Endothelial cell of umbilical vein (primary cell): ENCODE results near the gene CCDC117. TPM values are rescaled to one million over a fixed set of nuclear protein-coding genes. Genes with fewer than 3 reads are reported as not detected.
A peak's percentile ranks its signal among the peaks of the same experiment; 100 is the strongest.

Source experiments
- BruUV-seq: library from RNA; stranded (reverse); fragments of 400-500 nt; replicated peaks from 2 replicates; lab custom pipeline; 2021; lab: Mats Ljungman, UMichigan
- CTCF ChIA-PET: fragments of 300-600, 350-600 bp; sonication (Branson Sonifier 250); formaldehyde crosslinking; loops from one replicate; lab custom pipeline; 2021; ENCODE audit warnings: antibody characterized with exemption, inconsistent platforms; lab: Charles Lee
- POLR2A ChIA-PET: fragments of 300-600, 350-600 bp; sonication (Branson Sonifier 250); formaldehyde crosslinking; loops from one replicate; lab custom pipeline; 2021; ENCODE audit warnings: antibody characterized with exemption, inconsistent platforms; lab: Charles Lee
- DNase-seq: peaks from one replicate; pipeline ENCODE4 v3.0.0-alpha.2; 2011; ENCODE audit warnings: low read depth, low spot score
- FAIRE-seq: peaks from 2 replicates; lab custom pipeline; 2011; peaks lifted over from hg19 to GRCh38; lab: Jason Lieb, UNC
- H2AFZ ChIP-seq: 2 replicates; pipeline ENCODE4 v1.6.0; 2012; ENCODE audit warnings: low read depth, low read length, control low read depth, inconsistent platforms
- H3K27ac ChIP-seq: 2 replicates; pipeline ENCODE4 v1.5.1; 2011; ENCODE audit warnings: low read depth, mild to moderate bottlenecking, control low read depth, low read length, moderate library complexity; ENCODE audit not compliant: insufficient read depth
- H3K27me3 ChIP-seq, 2 experiments: 2 replicates each; pipeline versions ENCODE4 v1.6.0 to v1.6.1; 2011; ENCODE audit warnings: low read length in 2 of 2, mixed read lengths in 1 of 2; ENCODE audit not compliant: control insufficient read depth in 2 of 2, insufficient read depth in 2 of 2
- H3K36me3 ChIP-seq, 2 experiments: 2 replicates in 1 of 2; 3 replicates in 1 of 2; pipeline ENCODE4 v1.5.1; 2011; ENCODE audit warnings: low read length in 2 of 2, mild to moderate bottlenecking in 1 of 2, moderate library complexity in 1 of 2; ENCODE audit not compliant: control insufficient read depth in 2 of 2, insufficient read depth in 2 of 2; ENCODE audit errors: extremely low read depth in 1 of 2
- H3K4me1 ChIP-seq: 3 replicates; pipeline ENCODE4 v1.5.1; 2011; ENCODE audit warnings: mild to moderate bottlenecking, low read length; ENCODE audit not compliant: control insufficient read depth, insufficient read depth; ENCODE audit errors: extremely low read depth
- H3K4me2 ChIP-seq: 2 replicates; pipeline ENCODE4 v1.6.1; 2011; ENCODE audit warnings: low read length, control low read depth, mixed read lengths; ENCODE audit not compliant: insufficient read depth
- H3K4me3 ChIP-seq, 3 experiments: fragments of 200-600 bp in 1 of 3; sonication (generic), shearing (Covaris generic) in 1 of 3; replicated peaks in 1 of 3; 2 replicates each; pipeline ENCODE4 v1.5.1; 2011 to 2016; ENCODE audit warnings: control low read depth in 3 of 3, low read length in 3 of 3, mild to moderate bottlenecking in 2 of 3, inconsistent platforms in 1 of 3, low read depth in 1 of 3, moderate library complexity in 1 of 3; ENCODE audit not compliant: insufficient read depth in 1 of 3
- H3K79me2 ChIP-seq: 2 replicates; pipeline ENCODE4 v1.6.0; 2012; ENCODE audit warnings: low read length, inconsistent platforms; ENCODE audit not compliant: control insufficient read depth, insufficient read depth
- H3K9ac ChIP-seq: replicated peaks from 2 replicates; pipeline ENCODE3; 2011; ENCODE audit warnings: low read length, control low read depth; ENCODE audit not compliant: insufficient read depth; ENCODE audit errors: extremely low read depth
- H3K9me1 ChIP-seq: replicated peaks from 3 replicates; pipeline ENCODE4 v1.6.0; 2011; ENCODE audit warnings: mild to moderate bottlenecking, low read length; ENCODE audit not compliant: control insufficient read depth, insufficient read depth; ENCODE audit errors: extremely low read depth
- H3K9me3 ChIP-seq: replicated peaks from 2 replicates; pipeline ENCODE4 v1.5.1; 2012; ENCODE audit warnings: low read length, inconsistent platforms; ENCODE audit not compliant: control insufficient read depth, insufficient read depth
- H4K20me1 ChIP-seq: replicated peaks from 2 replicates; pipeline ENCODE3; 2011; ENCODE audit warnings: mild to moderate bottlenecking, low read length; ENCODE audit not compliant: control insufficient read depth, insufficient read depth; ENCODE audit errors: extremely low read depth
- EZH2 ChIP-seq: IDR thresholded peaks from 2 replicates; pipeline ENCODE4 v1.6.1; 2012; ENCODE audit warnings: borderline replicate concordance, low read depth, mild to moderate bottlenecking, moderate library complexity, low read length, inconsistent platforms; ENCODE audit not compliant: severe bottlenecking
- FOS ChIP-seq: IDR thresholded peaks from 2 replicates; pipeline ENCODE4 v1.6.1; 2011; ENCODE audit warnings: mild to moderate bottlenecking, low read length, moderate library complexity, borderline replicate concordance; ENCODE audit not compliant: insufficient read depth
- GATA2 ChIP-seq: IDR thresholded peaks from 2 replicates; pipeline ENCODE4 v1.7.0; 2011; ENCODE audit warnings: low read depth, mild to moderate bottlenecking, moderate library complexity, mixed read lengths, low read length; ENCODE audit not compliant: insufficient read length, insufficient read depth
- JUN ChIP-seq: IDR thresholded peaks from 2 replicates; pipeline ENCODE4 v1.6.1; 2011; ENCODE audit warnings: borderline replicate concordance, low read depth; ENCODE audit not compliant: insufficient read length, insufficient read depth
- MYC ChIP-seq: IDR thresholded peaks from one replicate; pipeline ENCODE4 v1.6.1; 2011; ENCODE audit warnings: mild to moderate bottlenecking, low read depth, low read length
- POLR2A ChIP-seq: IDR thresholded peaks from 2 replicates; pipeline ENCODE4 v1.6.1; 2012; ENCODE audit warnings: low read depth, mild to moderate bottlenecking, control low read depth, low read length
- POLR2AphosphoS5 ChIP-seq: IDR thresholded peaks from 2 replicates; pipeline ENCODE4 v1.6.1; 2012; ENCODE audit warnings: low read depth, mild to moderate bottlenecking, control low read depth, low read length, moderate library complexity; ENCODE audit not compliant: insufficient read depth
- dilution Hi-C: fragments of 300-500 bp; cut with MboI; formaldehyde crosslinking; loops from one replicate; pipeline ENCODE4 v1.15.0; 2019; ENCODE audit warnings: low sequenced_read_pairs; ENCODE audit not compliant: extremely low pct_ligation_motif_present
- intact Hi-C: fragments of 100-400 bp; cut with micrococcal nuclease; formaldehyde crosslinking; loops from one replicate; pipeline ENCODE4 v1.10.0; 2022
- polyA plus RNA-seq, 4 experiments: library from polyadenylated mRNA; depleted of rRNA in 3 of 4; stranded (reverse) in 3 of 4; unstranded in 1 of 4; fragments of >200 nt; gene quantifications; 2 replicates each; pipeline versions ENCODE4 v1.2.1 to v1.2.3, GENCODE V29; 2011 to 2012; ENCODE audit warnings: missing spikeins in 1 of 4
- total RNA-seq: library from RNA; stranded (reverse); gene quantifications from 2 replicates; pipeline ENCODE4 v1.2.3, GENCODE V29; 2021
- TF ChIP-seq, protein P1 (sequence below), 2 donors: IDR thresholded peaks; 1 replicate in 1 of 2; 2 replicates in 1 of 2; pipeline ENCODE4 v1.5.1; 2011; ENCODE audit warnings: low read length in 2 of 2, mild to moderate bottlenecking in 2 of 2, moderate library complexity in 2 of 2, control low read depth in 1 of 2, inconsistent platforms in 1 of 2, low read depth in 1 of 2; ENCODE audit not compliant: insufficient read depth in 1 of 2; ENCODE audit errors: extremely low read depth in 1 of 2
- TF ChIP-seq, protein P2 (sequence below): IDR thresholded peaks from 2 replicates; pipeline ENCODE4 v1.6.1; 2011; ENCODE audit not compliant: insufficient read depth, insufficient read length

Gene CCDC117
- total and polyA plus RNA-seq, 2 donors (not counting 3 experiments of a cell fraction or from before 2014, with no cell fraction given): 5.5 to 23.3 TPM

DNA sequence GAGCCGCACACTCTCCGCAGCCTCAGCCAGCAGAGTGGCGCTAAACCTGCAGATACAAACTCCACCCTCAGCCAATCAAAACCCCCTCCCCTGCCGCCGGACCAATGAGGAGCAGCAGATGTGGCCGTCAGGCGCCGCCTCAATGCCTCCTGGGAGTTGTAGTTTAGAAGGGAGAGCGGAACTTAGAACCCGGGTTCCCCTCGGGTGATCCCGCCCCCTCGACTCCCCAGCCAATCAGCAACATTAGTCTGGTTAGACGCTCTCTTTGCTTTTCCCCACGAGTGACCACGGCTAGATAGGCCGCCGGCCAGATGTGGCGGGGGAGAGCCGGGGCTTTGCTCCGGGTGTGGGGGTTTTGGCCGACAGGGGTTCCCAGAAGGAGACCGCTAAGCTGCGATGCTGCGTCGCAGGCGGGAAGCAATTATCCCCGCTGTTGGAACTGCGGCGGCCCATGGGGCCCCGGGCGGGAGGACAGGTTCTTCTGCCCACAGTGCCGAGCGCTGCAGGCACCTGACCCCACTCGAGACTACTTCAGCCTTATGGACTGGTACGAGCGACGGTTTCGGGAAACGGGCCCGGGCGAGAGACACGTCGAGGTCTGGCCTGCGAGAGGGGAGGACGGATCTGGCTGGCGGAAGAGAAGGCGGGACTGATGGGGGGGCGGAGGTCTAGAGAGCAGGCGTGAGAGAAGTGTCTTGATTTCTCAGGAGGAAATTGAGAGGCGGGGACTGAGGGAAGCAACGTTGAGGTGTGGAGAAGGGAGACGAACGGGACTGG is 30.5 kb upstream of the CCDC117 start, which contains the start of the genes CHEK2 and HSCB:
TSS of gene CHEK2 (minus strand) at position 36 of the 777 bp plus-strand sequence. CDS start 7,099 bp downstream, outside the sequence.
TSS of gene HSCB (plus strand) at position 255 of the 777 bp plus-strand sequence. CDS start at position 312, 57 bp downstream.
- DNase-seq: peak; percentile 99
- CTCF ChIA-PET: interaction anchor here (1.0 to 1.2 kb wide), 4 partner anchors 9 to 141 kb away, joined by 3 to 5 read pairs (median 3); no protein-coding TSS in a partner anchor

More for the DNA sequence above, 30.5 kb upstream of the CCDC117 start, which contains the start of the genes CHEK2 and HSCB:
- intact Hi-C loops: loop anchor here (1.0 to 10.0 kb wide), 7 partner anchors 8 to 883 kb away; partner anchors contain the start of genes CCDC117 and XBP1
- Histone ChIP-seq H3K4me1 (peaks cover 12% of the 10 kb centered on the region), H4K20me1 (no peaks in the 10 kb centered on the region), H3K9ac (peak within 1 kb of the TSS; percentile 89), H3K4me3 (peak within 1 kb of the TSS; percentile 75 to 87 (median 77)), H3K27ac (peak within 1 kb of the TSS; percentile 84), H3K79me2 (peaks cover 11% of the 10 kb centered on the region), H3K36me3 (peaks cover 4 to 8% of the 10 kb centered on the region in 2 experiments), H3K9me1 (no peaks in the 10 kb centered on the region), H3K27me3 (no peaks in the 10 kb centered on the region), H2AFZ (peak within 1 kb of the TSS; percentile 90), H3K9me3 (no peaks in the 10 kb centered on the region), H3K4me2 (peak within 1 kb of the TSS; percentile 98)
- TF ChIP-seq EZH2 (no peak), POLR2AphosphoS5 (peak; percentile 8), MYC (no peak), JUN (no peak), FOS (no peak), GATA2 (no peak), POLR2A (no peak)
- TF ChIP-seq, protein P1, sequence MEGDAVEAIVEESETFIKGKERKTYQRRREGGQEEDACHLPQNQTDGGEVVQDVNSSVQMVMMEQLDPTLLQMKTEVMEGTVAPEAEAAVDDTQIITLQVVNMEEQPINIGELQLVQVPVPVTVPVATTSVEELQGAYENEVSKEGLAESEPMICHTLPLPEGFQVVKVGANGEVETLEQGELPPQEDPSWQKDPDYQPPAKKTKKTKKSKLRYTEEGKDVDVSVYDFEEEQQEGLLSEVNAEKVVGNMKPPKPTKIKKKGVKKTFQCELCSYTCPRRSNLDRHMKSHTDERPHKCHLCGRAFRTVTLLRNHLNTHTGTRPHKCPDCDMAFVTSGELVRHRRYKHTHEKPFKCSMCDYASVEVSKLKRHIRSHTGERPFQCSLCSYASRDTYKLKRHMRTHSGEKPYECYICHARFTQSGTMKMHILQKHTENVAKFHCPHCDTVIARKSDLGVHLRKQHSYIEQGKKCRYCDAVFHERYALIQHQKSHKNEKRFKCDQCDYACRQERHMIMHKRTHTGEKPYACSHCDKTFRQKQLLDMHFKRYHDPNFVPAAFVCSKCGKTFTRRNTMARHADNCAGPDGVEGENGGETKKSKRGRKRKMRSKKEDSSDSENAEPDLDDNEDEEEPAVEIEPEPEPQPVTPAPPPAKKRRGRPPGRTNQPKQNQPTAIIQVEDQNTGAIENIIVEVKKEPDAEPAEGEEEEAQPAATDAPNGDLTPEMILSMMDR (IDR thresholded peaks at IDR 0.05; ENCODE audit: extremely low read depth in 1 of 2, insufficient read depth in 1 of 2, low read depth in 1 of 2, low read length in 2 of 2): peak in 1 of 2 donors; percentile 11
- TF ChIP-seq, protein P2, sequence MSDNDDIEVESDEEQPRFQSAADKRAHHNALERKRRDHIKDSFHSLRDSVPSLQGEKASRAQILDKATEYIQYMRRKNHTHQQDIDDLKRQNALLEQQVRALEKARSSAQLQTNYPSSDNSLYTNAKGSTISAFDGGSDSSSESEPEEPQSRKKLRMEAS: no peak
- FAIRE-seq: peak; percentile 99
- dilution Hi-C loops: no loop called here
- POLR2A ChIA-PET: no interaction called here
- BruUV-seq: TSS peak; percentile 76
